ENCODE data around the gene EPHA5. TPM values are rescaled to one million over a fixed set of nuclear protein-coding genes. Genes with fewer than 3 reads are reported as not detected.

EPHA5 gene
- total RNA-seq, 1 experiment from 2014 or later, result not detected

GRCh38 chr4:65635051-65635821, 35.1 kb downstream of the EPHA5 start:
- Histone ChIP-seq H3K9me2 (ENCODE audit: insufficient read depth) (no peaks in the 10 kb centered on the region), H2AFZ (ENCODE audit: low read depth, low read length, poor library complexity, severe bottlenecking) (no peak overlapping the region), H3K79me2 (ENCODE audit: insufficient read depth, low read length) (no peaks in the 10 kb centered on the region), H3K4me2 (ENCODE audit: low read length) (no peak overlapping the region), H4K20me1 (ENCODE audit: insufficient read depth) (no peaks in the 10 kb centered on the region), H3K27ac (ENCODE audit: low read depth, low read length) (no peak overlapping the region), H3K36me3 (ENCODE audit: control insufficient read depth in 1 of 2, insufficient read depth in 2 of 2, low read length in 2 of 2) (no peaks in the 10 kb centered on the region), H3K4me1 (ENCODE audit: control insufficient read depth in 1 of 2, insufficient read depth in 2 of 2, low read length in 2 of 2) (no peaks in the 10 kb centered on the region), H3K27me3 (ENCODE audit: insufficient read depth, low read length) (no peaks in the 10 kb centered on the region), H3K9me3 (ENCODE audit: control insufficient read depth in 1 of 2, insufficient read depth in 1 of 2, low read depth in 1 of 2, low read length in 2 of 2) (peaks cover 4 to 7% of the 10 kb centered on the region in 2 experiments; a peak in 2 of 4 replicates), H3K9ac (ENCODE audit: low read length) (no peak overlapping the region), H3K4me3 (replicated peaks in 1 of 2; ENCODE audit: low read depth in 1 of 2, low read length in 2 of 2) (no peak overlapping the region)
- TF ChIP-seq ZBTB33 (IDR thresholded peaks at IDR 0.05; ENCODE audit: extremely low read depth, insufficient replicate concordance, low read length), result no peak
- no peak for TF ChIP-seq TCF7L2 (IDR thresholded peaks at IDR 0.05; ENCODE audit: borderline replicate concordance, extremely low read depth, insufficient read depth, insufficient read length)
- no peak for TF ChIP-seq ELF1 (IDR thresholded peaks at IDR 0.05; ENCODE audit: borderline replicate concordance, low read depth)
- no peak for TF ChIP-seq CBX3 (IDR thresholded peaks at IDR 0.05; ENCODE audit: low read depth)
- TF ChIP-seq EZH2phosphoT487 (IDR thresholded peaks at IDR 0.05; ENCODE audit: borderline replicate concordance), result no peak
- TF ChIP-seq POLR2A (IDR thresholded peaks at IDR 0.05; ENCODE audit: borderline replicate concordance, extremely low read depth, insufficient read depth, insufficient read length), result no peak
- no peak for TF ChIP-seq RAD21 (IDR thresholded peaks at IDR 0.05; ENCODE audit: low read depth)
- TF ChIP-seq EZH2 (IDR thresholded peaks at IDR 0.05), result no peak
- no peak for TF ChIP-seq MAX (IDR thresholded peaks at IDR 0.05)
- no peak for TF ChIP-seq EGR1 (IDR thresholded peaks at IDR 0.05; ENCODE audit: low read depth)
- ChIA-PET RAD21 (ENCODE audit: low non-redundant PET in 1 of 2, low total read pairs in 2 of 2, uncharacterized antibody in 2 of 2, unreplicated experiment in 2 of 2) (no interaction called here), POLR2A (no interaction called here), CTCF (no interaction called here)
- intact Hi-C loops (cut with micrococcal nuclease), result no loop called here
- DNase-seq (ENCODE audit: low read depth, low spot score), result no peak
- BruUV-seq (replicated peaks), result no TSS peak
- ATAC-seq, result no peak

Measured in HCT116 (cell line).